GM12864 (cell line): ENCODE data around the gene FN1.

Experiments
- DNase-seq: peaks from one replicate; pipeline ENCODE4 v3.0.0-alpha.2; 2011; ENCODE audit warnings: low read depth
- H3K4me3 ChIP-seq: 2 replicates; pipeline ENCODE4 v1.5.1; 2011; ENCODE audit warnings: mild to moderate bottlenecking, low read depth, low read length, control low read depth
- TF ChIP-seq, protein P1 (sequence below): IDR thresholded peaks from 2 replicates; pipeline ENCODE4 v1.5.1; 2011; ENCODE audit warnings: low read depth, mild to moderate bottlenecking, moderate library complexity, low read length, control low read depth, inconsistent platforms; ENCODE audit errors: missing control alignments

Gene FN1

DNA sequence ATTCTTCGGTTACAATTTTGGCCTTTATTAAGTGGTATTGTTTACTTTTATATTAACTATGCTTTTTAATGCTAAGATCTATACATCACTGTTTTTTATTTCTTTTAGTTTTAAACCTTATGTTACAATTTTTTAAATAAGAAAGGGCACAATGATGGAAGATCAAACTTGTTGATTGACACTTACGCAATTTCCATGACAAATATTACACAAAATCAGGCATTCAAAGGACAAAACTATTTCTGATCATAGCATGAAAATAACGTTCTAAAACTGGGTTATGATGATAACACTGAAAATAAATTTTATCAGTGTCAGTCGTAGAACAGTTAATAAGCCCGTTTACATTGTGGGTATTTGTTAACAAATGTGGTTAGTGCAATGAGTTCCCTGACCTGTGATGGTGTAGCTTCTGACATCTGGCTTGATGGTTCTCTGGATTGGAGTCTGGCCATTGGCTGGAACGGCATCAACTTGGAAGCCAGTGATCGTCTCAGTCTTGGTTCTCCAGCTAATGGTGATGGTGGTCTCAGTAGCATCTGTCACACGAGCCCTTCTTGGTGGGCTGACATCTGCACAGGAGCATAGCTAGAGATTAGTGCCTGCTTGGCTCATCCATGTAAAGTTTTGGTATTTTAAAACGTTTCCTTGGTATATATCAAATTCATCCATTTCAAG is 59.6 kb downstream of the FN1 start:
- no peak for DNase-seq
- H3K4me3 ChIP-seq, result no peak overlapping the region
- TF ChIP-seq, protein P1, sequence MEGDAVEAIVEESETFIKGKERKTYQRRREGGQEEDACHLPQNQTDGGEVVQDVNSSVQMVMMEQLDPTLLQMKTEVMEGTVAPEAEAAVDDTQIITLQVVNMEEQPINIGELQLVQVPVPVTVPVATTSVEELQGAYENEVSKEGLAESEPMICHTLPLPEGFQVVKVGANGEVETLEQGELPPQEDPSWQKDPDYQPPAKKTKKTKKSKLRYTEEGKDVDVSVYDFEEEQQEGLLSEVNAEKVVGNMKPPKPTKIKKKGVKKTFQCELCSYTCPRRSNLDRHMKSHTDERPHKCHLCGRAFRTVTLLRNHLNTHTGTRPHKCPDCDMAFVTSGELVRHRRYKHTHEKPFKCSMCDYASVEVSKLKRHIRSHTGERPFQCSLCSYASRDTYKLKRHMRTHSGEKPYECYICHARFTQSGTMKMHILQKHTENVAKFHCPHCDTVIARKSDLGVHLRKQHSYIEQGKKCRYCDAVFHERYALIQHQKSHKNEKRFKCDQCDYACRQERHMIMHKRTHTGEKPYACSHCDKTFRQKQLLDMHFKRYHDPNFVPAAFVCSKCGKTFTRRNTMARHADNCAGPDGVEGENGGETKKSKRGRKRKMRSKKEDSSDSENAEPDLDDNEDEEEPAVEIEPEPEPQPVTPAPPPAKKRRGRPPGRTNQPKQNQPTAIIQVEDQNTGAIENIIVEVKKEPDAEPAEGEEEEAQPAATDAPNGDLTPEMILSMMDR, result no peak

DNA sequence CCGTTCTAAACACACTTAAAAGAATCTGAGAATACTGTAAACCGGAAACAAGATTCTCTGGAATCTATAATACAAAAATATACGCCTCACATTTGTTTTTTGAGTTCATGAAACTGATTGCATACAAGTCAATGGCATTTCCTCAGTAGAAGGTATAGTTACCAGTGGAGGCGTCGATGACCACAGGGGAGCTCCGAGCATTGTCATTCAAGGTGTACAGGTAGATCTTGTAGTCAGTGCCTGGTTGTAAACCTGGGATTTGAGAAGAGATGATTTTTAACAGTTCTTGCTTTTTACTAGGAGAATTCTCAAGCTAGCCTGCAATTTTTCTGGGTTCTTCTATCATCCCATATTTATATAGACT is 60.4 kb downstream of the FN1 start:
- no peak for DNase-seq
- no peak overlapping the region for H3K4me3 ChIP-seq
- TF ChIP-seq, protein P1, result no peak

DNA sequence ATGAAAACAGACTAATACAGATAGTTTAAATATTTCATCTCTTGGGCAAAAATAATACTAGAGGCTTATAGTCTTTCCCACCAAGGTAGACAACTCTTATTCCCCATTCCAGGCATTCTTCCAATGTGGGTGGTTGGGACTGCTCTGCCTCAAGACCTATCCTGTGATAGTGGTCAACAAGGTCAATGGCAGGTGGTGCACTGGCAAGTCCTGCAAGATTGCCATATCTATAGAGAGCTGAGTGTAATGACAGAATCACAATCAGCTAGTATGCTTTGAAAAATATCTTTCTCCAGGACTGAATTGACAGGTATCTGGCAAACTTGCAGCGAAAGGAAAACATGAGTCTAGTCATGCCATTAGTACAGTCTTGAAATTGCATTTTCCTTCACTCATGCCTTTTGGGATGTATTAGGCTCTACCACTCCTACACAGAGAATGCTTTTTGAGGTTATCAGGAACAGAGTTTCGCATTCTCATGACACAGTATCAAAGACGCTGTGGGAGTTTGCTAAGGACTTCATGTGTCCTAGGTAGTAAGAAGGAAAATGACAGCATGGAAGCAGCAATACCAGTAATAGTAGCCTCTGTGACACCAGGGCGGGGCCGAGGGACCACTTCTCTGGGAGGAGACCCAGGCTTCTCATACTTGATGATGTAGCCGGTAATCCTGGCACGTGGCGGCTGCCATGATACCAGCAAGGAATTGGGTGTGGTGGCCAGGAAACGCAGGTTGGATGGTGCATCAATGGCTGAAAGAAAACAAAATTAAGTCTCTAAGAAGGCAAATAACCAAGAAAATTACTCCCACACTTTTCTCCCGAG is 61.0 kb downstream of the FN1 start:
- TF ChIP-seq, protein P1, result no peak
- no peak overlapping the region for H3K4me3 ChIP-seq
- no peak for DNase-seq

DNA sequence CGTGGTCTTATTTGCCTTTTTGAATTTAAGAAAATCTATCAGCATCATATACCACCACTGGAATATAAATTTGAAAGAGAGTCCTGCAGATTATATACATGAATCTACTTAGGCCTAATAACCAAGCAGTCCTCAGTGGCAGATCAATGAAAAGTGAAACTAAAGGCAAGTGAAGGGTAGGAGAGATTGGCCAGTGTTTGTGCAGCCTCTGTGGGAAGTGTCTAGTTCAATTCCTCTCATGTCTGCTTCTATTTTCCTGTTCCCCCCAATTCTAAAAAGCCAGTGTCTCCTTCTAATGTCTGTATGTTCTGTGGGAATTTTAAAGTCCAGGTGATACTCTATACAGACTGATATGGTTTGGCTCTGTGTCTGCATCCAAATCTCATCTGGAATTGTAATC is 61.9 kb downstream of the FN1 start:
- H3K4me3 ChIP-seq, result no peak overlapping the region
- TF ChIP-seq, protein P1, result no peak
- DNase-seq, result no peak

DNA sequence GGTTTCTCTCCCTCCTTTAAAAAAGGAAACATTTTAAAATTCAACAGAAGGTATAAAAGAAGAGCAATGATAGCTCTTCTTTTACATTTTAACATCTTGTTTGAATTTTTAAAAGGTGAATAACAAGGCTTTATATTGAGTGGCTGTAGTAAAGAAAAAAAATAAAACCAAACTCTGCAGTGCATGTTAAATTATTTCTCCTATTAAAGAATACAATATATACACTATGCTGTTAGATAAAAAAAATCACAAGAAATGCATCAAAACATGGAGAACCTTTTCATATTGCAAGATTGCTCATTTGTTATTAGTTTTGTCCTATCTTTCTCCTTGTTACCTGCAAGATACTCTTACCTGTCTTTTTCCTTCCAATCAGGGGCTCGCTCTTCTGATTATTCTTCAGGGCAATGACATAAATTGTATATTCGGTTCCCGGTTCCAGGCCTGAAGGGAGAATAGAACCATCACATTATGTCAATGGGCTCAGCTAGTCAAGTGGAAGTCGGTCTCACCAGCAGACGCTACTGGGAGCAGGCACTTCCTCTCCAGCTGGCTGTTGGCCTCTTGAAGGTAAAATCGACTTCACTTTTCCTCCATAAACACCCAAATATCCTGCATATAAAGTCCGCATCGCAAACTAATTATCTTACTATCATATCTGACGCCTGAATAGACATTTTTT is 62.8 kb downstream of the FN1 start:
- DNase-seq, result no peak
- TF ChIP-seq, protein P1, result no peak
- H3K4me3 ChIP-seq, result no peak overlapping the region

DNA sequence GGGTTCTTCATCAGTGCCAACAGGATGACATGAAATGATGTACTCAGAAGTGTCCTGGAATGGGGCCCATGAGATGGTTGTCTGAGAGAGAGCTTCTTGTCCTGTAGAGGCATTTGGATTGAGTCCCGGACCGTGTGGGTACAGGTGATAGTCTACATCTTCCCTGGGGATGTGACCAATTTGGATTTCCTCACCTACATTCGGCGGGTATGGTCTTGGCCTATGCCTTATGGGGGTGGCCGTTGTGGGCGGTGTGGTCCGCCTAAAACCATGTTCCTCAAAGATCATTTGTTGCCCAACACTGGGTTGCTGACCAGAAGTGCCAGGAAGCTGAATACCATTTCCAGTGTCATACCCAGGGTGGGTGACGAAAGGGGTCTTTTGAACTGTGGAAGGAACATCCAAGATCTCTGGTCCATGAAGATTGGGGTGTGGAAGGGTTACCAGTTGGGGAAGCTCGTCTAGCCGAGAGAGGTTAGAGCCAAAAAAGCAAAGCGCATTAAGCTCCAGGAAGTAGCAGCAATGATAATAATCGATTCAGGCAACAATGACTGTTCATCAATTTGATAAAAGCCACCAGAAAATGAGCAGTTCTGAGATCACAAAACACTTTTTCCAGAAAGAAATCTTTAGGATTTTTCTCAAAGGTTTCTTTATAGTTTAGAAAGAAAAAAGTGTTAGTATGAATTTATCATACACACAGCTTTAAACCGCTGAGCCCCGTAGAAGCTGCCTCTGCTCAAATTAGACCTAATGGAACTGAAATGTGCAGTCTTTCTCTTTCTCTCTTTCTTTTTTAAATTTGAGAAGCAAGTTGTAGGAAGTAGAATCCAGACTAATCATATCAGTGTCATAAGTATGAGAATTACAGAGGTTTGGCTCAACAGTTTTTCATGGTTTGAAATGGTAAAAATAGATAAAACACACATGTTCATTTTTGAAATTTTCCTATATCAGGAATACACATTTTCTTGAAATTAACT is 63.7 kb downstream of the FN1 start:
- TF ChIP-seq, protein P1, result no peak
- H3K4me3 ChIP-seq, result no peak overlapping the region
- DNase-seq, result no peak
